GM18511 (cell line): ENCODE results near the gene C8A.

Source experiments
- ATAC-seq: cut with Tn5 transposase; IDR thresholded peaks from one replicate; pipeline ENCODE4 v1.9.1; 2021; ENCODE audit warnings: mild to moderate bottlenecking, moderate library complexity; ENCODE audit not compliant: unreplicated experiment

C8A gene

GRCh38 chr1:56854521-56855099, at the start of gene C8A:
C8A (plus strand) TSS chr1:56854797; CDS start chr1:56854902, 105 bp downstream.
- no peak for ATAC-seq

- no peak for ATAC-seq
These were observed 47.8 kb upstream of the C8A start for GRCh38 chr1:56806804-56807203.

GRCh38 chr1:56808410-56808809, 46.2 kb upstream of the C8A start:
- ATAC-seq, result no peak

- ATAC-seq, result no peak
These were observed 43.3 kb upstream of the C8A start for GRCh38 chr1:56811331-56811730.

GRCh38 chr1:56814205-56814604, 40.4 kb upstream of the C8A start:
- no peak for ATAC-seq

- ATAC-seq, result no peak
These were observed 38.3 kb upstream of the C8A start for GRCh38 chr1:56816264-56816663.

GRCh38 chr1:56816909-56817308, 37.7 kb upstream of the C8A start:
- ATAC-seq, result peak; percentile 50

- no peak for ATAC-seq
These were observed 36.7 kb upstream of the C8A start for GRCh38 chr1:56817716-56818463.

- no peak for ATAC-seq
These were observed 35.2 kb upstream of the C8A start, which contains the start of gene FYB2 for GRCh38 chr1:56819387-56819899. FYB2 (minus strand) TSS chr1:56819404; CDS start chr1:56819290, 114 bp downstream.

- ATAC-seq, result peak; percentile 80
These were observed 33.7 kb upstream of the C8A start for GRCh38 chr1:56820755-56821461.

GRCh38 chr1:56821462-56821797, 33.2 kb upstream of the C8A start:
- no peak for ATAC-seq

- no peak for ATAC-seq
These were observed 30.3 kb upstream of the C8A start for GRCh38 chr1:56824271-56824670.

- no peak for ATAC-seq
These were observed 29.7 kb upstream of the C8A start for GRCh38 chr1:56824938-56825337.

- ATAC-seq, result no peak
These were observed 29.2 kb upstream of the C8A start for GRCh38 chr1:56825436-56825835.

GRCh38 chr1:56827711-56828110, 26.9 kb upstream of the C8A start:
- no peak for ATAC-seq

- ATAC-seq, result no peak
These were observed 24.5 kb upstream of the C8A start for GRCh38 chr1:56830052-56830451.

- ATAC-seq, result peak; percentile 88
These were observed 22.5 kb upstream of the C8A start for GRCh38 chr1:56831871-56832693.

GRCh38 chr1:56833088-56833487, 21.5 kb upstream of the C8A start:
- ATAC-seq, result no peak

- ATAC-seq, result no peak
These were observed 20.3 kb upstream of the C8A start for GRCh38 chr1:56834137-56834900.

GRCh38 chr1:56835657-56836056, 18.9 kb upstream of the C8A start:
- ATAC-seq, result no peak
